GM12874 (cell line): ENCODE data around the gene SERHL2.

Experiments used
- CTCF ChIP-seq: IDR thresholded peaks from 2 replicates; pipeline ENCODE4 v1.5.1; 2011; ENCODE audit warnings: low read depth, mild to moderate bottlenecking, control low read depth, low read length, moderate library complexity; ENCODE audit not compliant: insufficient read depth

The SERHL2 gene, protein sequence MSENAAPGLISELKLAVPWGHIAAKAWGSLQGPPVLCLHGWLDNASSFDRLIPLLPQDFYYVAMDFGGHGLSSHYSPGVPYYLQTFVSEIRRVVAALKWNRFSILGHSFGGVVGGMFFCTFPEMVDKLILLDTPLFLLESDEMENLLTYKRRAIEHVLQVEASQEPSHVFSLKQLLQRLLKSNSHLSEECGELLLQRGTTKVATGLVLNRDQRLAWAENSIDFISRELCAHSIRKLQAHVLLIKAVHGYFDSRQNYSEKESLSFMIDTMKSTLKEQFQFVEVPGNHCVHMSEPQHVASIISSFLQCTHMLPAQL

GRCh38 chr22:42553475-42554361 lies at the start of gene SERHL2:
TSS of gene SERHL2 (plus strand) at chr22:42553956. CDS start at chr22:42554021, 65 bp downstream.
- TF ChIP-seq CTCF, result no peak

DNA sequence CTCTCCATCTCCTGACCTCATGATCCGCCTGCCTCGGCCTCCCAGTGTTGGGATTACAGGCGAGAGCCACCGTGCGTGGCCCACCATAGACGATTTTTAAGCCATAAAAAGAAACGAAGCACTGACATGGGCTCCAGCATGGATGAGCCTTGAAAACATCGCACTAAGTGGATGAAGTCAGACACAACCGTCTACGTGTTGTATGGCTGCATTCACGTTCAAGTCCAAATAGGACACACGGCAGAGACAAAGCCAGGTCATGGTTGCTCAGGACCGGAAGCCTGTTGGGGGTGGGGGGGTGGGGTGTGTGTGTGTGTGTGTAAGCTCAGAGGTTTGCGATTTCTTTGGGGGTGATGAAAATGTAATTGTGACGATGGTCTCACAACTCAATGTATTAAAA lies 44.2 kb upstream of the SERHL2 start:
- TF ChIP-seq CTCF, result no peak

DNA sequence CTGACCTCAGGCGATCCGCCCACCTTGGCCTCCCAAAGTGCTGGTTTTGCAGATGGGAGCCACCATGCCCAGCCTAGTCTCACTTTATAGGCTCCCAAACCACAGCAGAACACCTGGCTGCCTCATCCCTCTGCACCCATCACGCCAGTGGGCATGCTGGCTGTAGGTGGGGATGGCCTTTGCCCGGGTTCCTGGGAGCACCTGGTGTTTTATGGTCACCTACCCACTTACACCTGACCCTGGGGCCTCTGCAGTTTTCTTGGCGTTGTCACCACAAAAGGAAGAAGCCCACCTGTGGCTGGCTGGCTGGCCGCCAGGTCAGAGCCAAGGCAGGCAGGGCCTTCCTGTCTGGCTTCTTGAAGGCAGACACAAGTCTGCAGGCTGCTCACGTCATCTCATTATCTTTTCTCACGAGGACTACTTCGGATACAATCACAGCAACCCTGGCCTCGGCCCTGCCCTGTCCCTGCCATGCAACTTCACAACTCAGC lies 42.3 kb upstream of the SERHL2 start:
- no peak for TF ChIP-seq CTCF

- no peak for TF ChIP-seq CTCF
These were observed 37.9 kb upstream of the SERHL2 start for GRCh38 chr22:42515896-42516295.

GRCh38 chr22:42519525-42520401 lies 34.0 kb upstream of the SERHL2 start, which contains the start of gene RRP7A:
TSS of gene RRP7A (minus strand) at chr22:42519796. CDS start at chr22:42519786, 10 bp downstream.
- no peak for TF ChIP-seq CTCF

GRCh38 chr22:42521228-42521546 lies 32.6 kb upstream of the SERHL2 start:
- TF ChIP-seq CTCF, result no peak
